ENCODE data around the gene TCTA.
"Not testable (repeated sequence)": the region's sequence is repeated elsewhere in the genome, so short reads cannot be mapped to it uniquely, and the experiment has no call there.

TCTA gene

GRCh38 chr3:49411968-49412631 is at the start of gene TCTA, which contains the start of gene RHOA:
TCTA (plus strand) TSS chr3:49412423; CDS start chr3:49412427, 4 bp downstream.
RHOA (minus strand) TSS chr3:49411976; CDS start chr3:49375589, 36,387 bp downstream.
- DNase-seq: peak; percentile 99

- DNase-seq: no peak
These were observed 49.7 kb upstream of the TCTA start for GRCh38 chr3:49362561-49362960.

GRCh38 chr3:49370585-49371290 is 41.5 kb upstream of the TCTA start:
- no peak for DNase-seq

- DNase-seq: no peak
These were observed 40.3 kb upstream of the TCTA start for GRCh38 chr3:49371946-49372345.

- DNase-seq: peak; percentile 75
These were observed 34.7 kb upstream of the TCTA start for GRCh38 chr3:49377483-49377882.

- no peak for DNase-seq
These were observed 33.9 kb upstream of the TCTA start for GRCh38 chr3:49378249-49378895.

GRCh38 chr3:49383387-49383786 is 28.8 kb upstream of the TCTA start:
- no peak for DNase-seq

GRCh38 chr3:49385617-49386016 is 26.6 kb upstream of the TCTA start:
- no peak for DNase-seq

GRCh38 chr3:49386056-49386756 is 26.0 kb upstream of the TCTA start:
- no peak for DNase-seq

GRCh38 chr3:49387721-49388120 is 24.5 kb upstream of the TCTA start:
- no peak for DNase-seq

GRCh38 chr3:49388289-49388820 is 23.9 kb upstream of the TCTA start:
- DNase-seq: no peak

GRCh38 chr3:49389297-49389696 is 22.9 kb upstream of the TCTA start:
- no peak for DNase-seq

- not testable (repeated sequence) for DNase-seq
These were observed 20.9 kb upstream of the TCTA start for GRCh38 chr3:49391310-49391709.

GRCh38 chr3:49397470-49397869 is 14.8 kb upstream of the TCTA start:
- no peak for DNase-seq

GRCh38 chr3:49399461-49399860 is 12.8 kb upstream of the TCTA start:
- no peak for DNase-seq

GRCh38 chr3:49401766-49402165 is 10.5 kb upstream of the TCTA start:
- DNase-seq: no peak

- DNase-seq: no peak
These were observed 8.3 kb upstream of the TCTA start for GRCh38 chr3:49403891-49404290.

- DNase-seq: not testable (repeated sequence)
These were observed 6.7 kb upstream of the TCTA start for GRCh38 chr3:49405570-49405969.

- DNase-seq: no peak
These were observed 5.4 kb upstream of the TCTA start for GRCh38 chr3:49406571-49407565.

- no peak for DNase-seq
These were observed 2.0 kb upstream of the TCTA start for GRCh38 chr3:49410066-49410845.
